ENCODE data around the gene ALDH3B1.

Gene ALDH3B1

GRCh38 chr11:68076371-68077042, 66.4 kb downstream of the ALDH3B1 start:
- DNase-seq, result no peak

GRCh38 chr11:68077617-68078582, 67.8 kb downstream of the ALDH3B1 start:
- no peak for DNase-seq
